Measurements from ENCODE around the gene NID1. TPM values are rescaled to one million over a fixed set of nuclear protein-coding genes. Genes with fewer than 3 reads are reported as not detected.

NID1 gene
- total and polyA plus RNA-seq, 9 of the 15 experiments (the other 6 are each of a cell fraction or from before 2014, with no cell fraction given): 0.22 TPM; not detected in 8

GRCh38 chr1:236086537-236086936, 21.6 kb upstream of the NID1 start:
- peaks cover 5 to 26% of the 10 kb centered on the region in 2 experiments; a peak in 4 of 5 replicates for H3K27me3 ChIP-seq (ENCODE audit: control insufficient read depth in 2 of 2, insufficient read depth in 2 of 2, low read length in 2 of 2)
- peak overlapping the region; percentile 67 for H2AFZ ChIP-seq (ENCODE audit: low read depth, low read length)
- H3K4me2 ChIP-seq (ENCODE audit: insufficient read depth, low read length): 0 out of 2 replicates have a peak overlapping the region, but pooled peaks have one; percentile 2
- no peaks in the 10 kb centered on the region for H3K4me1 ChIP-seq (replicated peaks in 1 of 2; ENCODE audit: control insufficient read depth in 2 of 2, insufficient read depth in 2 of 2, low read length in 2 of 2)
- ChIA-PET POLR2A (interaction anchor here (0.7 kb wide), 1 partner anchor 512 kb away, joined by 3 read pairs; no protein-coding TSS in a partner anchor), CTCF (ENCODE audit: low intra/inter-chr PET ratio) (no interaction called here)
- WGBS (ENCODE audit: insufficient coverage, low coverage, missing lambda C conversion rate): 2% methylated on average over 7 of the region's 7 CpGs
- no peaks in the 10 kb centered on the region for H3K9me1 ChIP-seq (ENCODE audit: control insufficient read depth, insufficient read depth, low read length)
- no peak overlapping the region for H3K9ac ChIP-seq (ENCODE audit: insufficient read depth in 1 of 2, low read depth in 2 of 2, low read length in 2 of 2)
- FAIRE-seq (no peak), ATAC-seq (no peak), DNase-seq (ENCODE audit: extremely low read depth in 1 of 4, low spot score in 3 of 4) (peak in 1 of 4 experiments; percentile 1)
- in situ Hi-C loops (cut with MboI): no loop called here
- intact Hi-C loops (cut with micrococcal nuclease): no loop called here
- H3K36me3 ChIP-seq (ENCODE audit: control insufficient read depth, insufficient read depth, low read length): no peaks in the 10 kb centered on the region
- no peaks in the 10 kb centered on the region for H3K9me3 ChIP-seq (replicated peaks; ENCODE audit: control insufficient read depth, insufficient read depth, low read depth, low read length)
- no peak overlapping the region for H3K4me3 ChIP-seq
- TF ChIP-seq RBM34 (IDR thresholded peaks at IDR 0.05; ENCODE audit: borderline replicate concordance, insufficient read depth, low read length) (no peak), ATF1 (CRISPR knock-in tag; IDR thresholded peaks at IDR 0.05) (no peak), ATF1 (tag; IDR thresholded peaks at IDR 0.05) (peak; percentile 19; the same call in 1 of the 2 replicates), GABPA (tag; conservative IDR thresholded peaks at IDR 0.05; ENCODE audit: low read depth) (peak; percentile 55; the same call in 1 of the 2 replicates), ZNF695 (CRISPR knock-in tag; IDR thresholded peaks at IDR 0.05) (no peak), THRB (CRISPR knock-in tag; conservative IDR thresholded peaks at IDR 0.05) (no peak), PKNOX1 (IDR thresholded peaks at IDR 0.05) (peak; percentile 81)
- H4K20me1 ChIP-seq (replicated peaks; ENCODE audit: control insufficient read depth, insufficient read depth, low read length): no peaks in the 10 kb centered on the region
- no peak overlapping the region for H3K27ac ChIP-seq (ENCODE audit: extremely low read depth, low read depth, low read length)
- no peaks in the 10 kb centered on the region for H3K79me2 ChIP-seq (ENCODE audit: control insufficient read depth, insufficient read depth, low read length)
- BruUV-seq (replicated peaks): no TSS peak

Measured in K562 (cell line).